NCI-H2196 (cell line): ENCODE data around the gene ERN2.
"Not testable (repeated sequence)": the region's sequence is repeated elsewhere in the genome, so short reads cannot be mapped to it uniquely, and the experiment has no call there.

Experiments used
- DNase-seq: peaks from one replicate; lab custom pipeline; 2025; ENCODE audit not compliant: unreplicated experiment; lab: John Stamatoyannopoulos, UW

ERN2 gene

GRCh38 chr16:23712976-23713375 is at the start of gene ERN2:
TSS of gene ERN2 (minus strand) at chr16:23713222. CDS start at chr16:23713187, 35 bp downstream.
- DNase-seq, result no peak

GRCh38 chr16:23757937-23758619 is 45.1 kb upstream of the ERN2 start:
- DNase-seq, result no peak

GRCh38 chr16:23757116-23757515 is 44.1 kb upstream of the ERN2 start:
- no peak for DNase-seq

- DNase-seq, result no peak
These were observed 42.4 kb upstream of the ERN2 start for GRCh38 chr16:23755484-23755809.

- no peak for DNase-seq
These were observed 41.8 kb upstream of the ERN2 start, which contains the start of gene CHP2 for GRCh38 chr16:23754594-23755483. TSS of gene CHP2 (plus strand) at chr16:23755026. CDS start at chr16:23755050, 24 bp downstream.

- no peak for DNase-seq
These were observed 41.0 kb upstream of the ERN2 start for GRCh38 chr16:23753908-23754593.

GRCh38 chr16:23751053-23751452 is 38.0 kb upstream of the ERN2 start:
- DNase-seq, result not testable (repeated sequence)

- DNase-seq, result no peak
These were observed 35.6 kb upstream of the ERN2 start for GRCh38 chr16:23748630-23749029.

GRCh38 chr16:23745263-23745662 is 32.2 kb upstream of the ERN2 start:
- no peak for DNase-seq

GRCh38 chr16:23742766-23743165 is 29.7 kb upstream of the ERN2 start:
- no peak for DNase-seq

- DNase-seq, result no peak
These were observed 28.8 kb upstream of the ERN2 start for GRCh38 chr16:23741675-23742303.

- DNase-seq, result no peak
These were observed 26.5 kb upstream of the ERN2 start for GRCh38 chr16:23739516-23739915.

- DNase-seq, result not testable (repeated sequence)
These were observed 24.5 kb upstream of the ERN2 start for GRCh38 chr16:23737423-23738028.

- DNase-seq, result no peak
These were observed 21.3 kb upstream of the ERN2 start for GRCh38 chr16:23734176-23734893.

GRCh38 chr16:23729503-23730424 is 16.7 kb upstream of the ERN2 start:
- DNase-seq, result peak; percentile 14

GRCh38 chr16:23728112-23728477 is 15.1 kb upstream of the ERN2 start:
- no peak for DNase-seq

- DNase-seq, result no peak
These were observed 13.7 kb upstream of the ERN2 start for GRCh38 chr16:23726710-23727109.

GRCh38 chr16:23724785-23725131 is 11.7 kb upstream of the ERN2 start:
- no peak for DNase-seq

GRCh38 chr16:23724096-23724784 is 11.2 kb upstream of the ERN2 start:
- no peak for DNase-seq
